GM18868 (cell line): ENCODE measurements around the gene DGKB.

Experiments
- ATAC-seq: cut with Tn5 transposase; IDR thresholded peaks from one replicate; pipeline ENCODE4 v1.9.1; 2021; ENCODE audit warnings: mild to moderate bottlenecking, moderate library complexity; ENCODE audit not compliant: unreplicated experiment

Gene DGKB

GRCh38 chr7:14861456-14861855 is 41.1 kb downstream of the DGKB start:
- no peak for ATAC-seq

- ATAC-seq, result peak; percentile 64
Measured at GRCh38 chr7:14859267-14859666, 43.3 kb downstream of the DGKB start.

DNA sequence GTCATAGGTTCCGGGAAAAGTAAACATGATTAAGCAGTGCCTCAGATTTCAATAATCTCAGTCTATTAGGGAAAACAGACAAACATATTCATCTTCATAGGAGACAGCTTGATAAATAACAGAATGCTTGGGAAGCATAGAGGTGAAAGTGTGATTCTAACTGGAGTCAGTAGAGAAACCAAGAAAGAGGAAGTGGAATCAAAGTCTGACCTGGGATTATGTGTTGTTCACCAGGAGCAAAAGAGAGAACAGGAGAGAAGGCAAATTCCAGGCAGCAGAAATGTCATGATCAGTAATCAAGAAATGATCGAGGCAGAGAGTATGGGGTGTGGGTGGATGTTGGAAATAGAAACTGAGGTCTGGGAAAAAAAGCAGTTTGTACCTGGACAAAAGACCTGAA is 43.7 kb downstream of the DGKB start:
- peak; percentile 39 for ATAC-seq

DNA sequence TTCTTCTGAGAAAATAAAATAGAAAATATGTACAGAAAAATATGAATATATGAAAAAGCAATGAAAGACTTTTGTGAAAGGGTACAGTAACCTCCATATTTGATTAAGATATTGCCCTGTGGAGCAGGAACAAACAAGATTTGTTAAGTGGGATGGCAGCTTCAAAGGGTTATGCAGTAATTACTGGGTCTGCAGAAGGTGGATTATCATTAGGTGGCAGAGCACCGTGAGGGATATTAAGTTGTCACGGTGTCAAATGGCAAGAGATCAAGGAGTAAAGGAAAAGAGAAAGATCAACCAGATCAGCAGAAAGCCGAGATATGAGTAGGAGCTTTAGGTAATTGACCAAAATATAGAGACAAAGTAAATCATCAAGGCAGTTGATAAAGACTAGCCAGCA is 44.1 kb downstream of the DGKB start:
- ATAC-seq, result no peak

DNA sequence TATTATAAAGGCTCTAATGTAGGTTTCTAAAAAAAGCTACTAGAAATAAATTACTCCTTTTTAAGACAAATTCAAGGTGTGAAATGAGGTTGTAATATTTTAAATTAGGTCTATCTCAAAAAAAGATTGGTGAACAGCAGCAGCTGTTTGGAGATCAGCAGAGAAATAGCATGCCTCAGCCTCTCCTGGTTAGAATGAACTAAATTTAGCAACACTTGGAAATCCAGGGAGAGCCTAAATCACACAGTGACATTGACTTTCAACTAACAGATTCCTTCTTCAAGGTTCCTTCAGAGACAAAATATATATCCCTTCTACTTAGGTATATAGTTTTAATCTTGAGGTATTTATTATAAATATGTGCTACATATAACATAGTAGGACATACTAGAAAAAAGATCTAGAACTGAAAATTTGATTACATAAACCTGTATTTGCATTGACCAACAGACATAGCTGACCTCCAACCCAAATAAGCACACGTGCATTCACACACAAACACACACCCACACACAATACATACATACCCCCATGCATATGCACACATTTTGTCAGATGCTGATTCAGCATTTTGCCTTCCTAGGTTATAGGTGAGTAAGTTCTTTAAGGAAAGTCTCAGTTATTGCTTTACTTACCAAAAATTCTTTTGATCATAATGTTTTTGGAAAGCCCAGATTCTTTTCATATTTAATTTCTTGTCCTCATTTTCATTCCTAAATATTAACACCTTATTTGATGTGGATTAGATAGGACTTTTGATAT is 47.3 kb downstream of the DGKB start:
- ATAC-seq, result no peak

DNA sequence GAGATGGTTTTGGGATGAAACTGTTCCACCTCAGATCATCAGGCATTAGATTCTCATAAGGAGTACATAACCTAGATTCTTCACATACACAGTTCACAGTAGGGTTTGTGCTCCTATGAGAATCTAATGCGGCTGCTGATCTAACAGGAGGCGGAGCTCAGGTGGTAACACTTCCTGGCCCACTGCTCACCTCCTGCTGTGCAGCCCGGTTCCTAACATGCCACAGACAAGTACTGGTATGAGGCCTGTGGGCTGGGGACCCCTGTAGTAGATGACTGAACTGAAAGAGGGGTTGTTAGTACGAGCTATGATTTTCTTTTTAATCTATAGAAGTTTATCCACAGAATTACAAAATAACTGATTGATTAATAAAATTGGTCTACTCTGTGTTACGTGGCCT is 48.1 kb downstream of the DGKB start:
- ATAC-seq, result no peak

DNA sequence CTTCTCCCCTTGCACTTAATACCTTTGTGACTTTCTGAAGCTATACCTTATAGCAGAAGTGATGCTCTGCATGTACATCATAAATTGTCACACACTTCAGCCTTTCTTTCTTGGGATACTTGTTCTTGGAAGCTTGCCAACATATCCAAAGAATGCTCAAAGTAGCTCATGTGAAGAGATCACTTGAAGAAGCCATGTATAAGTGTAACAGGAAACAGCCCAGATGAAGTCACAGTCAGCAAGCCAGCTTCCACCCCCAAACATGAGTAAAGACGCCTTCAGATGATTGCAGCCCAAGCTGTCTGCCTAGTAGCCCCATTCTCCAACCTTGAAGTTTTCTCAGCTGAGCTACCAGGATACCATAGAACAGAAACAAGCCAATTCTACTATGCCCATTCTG is 50.9 kb downstream of the DGKB start:
- ATAC-seq, result no peak

GRCh38 chr7:14850039-14850438 is 52.5 kb downstream of the DGKB start:
- no peak for ATAC-seq

DNA sequence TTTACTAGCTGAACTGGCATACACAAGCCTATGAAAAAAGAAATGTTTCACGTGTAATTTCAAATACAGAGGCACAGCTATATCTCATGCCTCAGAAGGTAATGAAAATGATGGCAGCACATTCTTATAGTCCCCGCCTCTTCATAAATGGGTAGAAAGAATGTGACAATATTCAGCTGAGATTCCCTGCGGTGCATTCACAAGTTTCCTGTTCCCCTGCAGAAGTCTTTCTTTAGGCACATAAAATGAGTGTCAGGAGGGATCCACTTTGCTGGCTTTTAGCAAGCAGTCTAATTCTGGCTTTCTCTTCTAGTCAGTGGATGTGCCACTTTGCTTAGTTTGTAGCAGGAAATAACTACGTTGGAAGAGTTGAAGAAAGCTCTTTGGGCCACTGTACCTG is 56.1 kb downstream of the DGKB start:
- no peak for ATAC-seq

DNA sequence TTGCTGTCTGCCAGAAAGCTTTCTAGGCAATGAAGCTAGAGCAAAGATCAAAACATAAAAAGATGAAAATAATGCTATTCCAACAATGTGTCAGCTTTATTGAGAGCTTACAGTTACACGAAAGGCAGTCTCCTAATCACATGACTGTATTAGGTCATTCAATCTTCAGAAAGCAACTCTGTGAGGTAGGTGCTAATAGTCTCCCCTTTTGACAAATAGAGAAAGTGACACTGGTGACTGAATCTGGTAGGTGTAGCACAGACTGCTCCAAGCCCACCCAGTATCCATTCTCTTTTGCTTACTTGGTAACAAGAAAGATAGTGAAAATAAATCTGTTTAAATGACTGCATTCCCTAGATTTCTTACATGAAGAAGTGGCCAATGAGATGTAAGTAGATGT is 58.8 kb downstream of the DGKB start:
- ATAC-seq, result no peak

- ATAC-seq, result no peak
Measured at GRCh38 chr7:14842523-14842922, 60.0 kb downstream of the DGKB start.

- no peak for ATAC-seq
Measured at GRCh38 chr7:14841869-14842268, 60.7 kb downstream of the DGKB start.

DNA sequence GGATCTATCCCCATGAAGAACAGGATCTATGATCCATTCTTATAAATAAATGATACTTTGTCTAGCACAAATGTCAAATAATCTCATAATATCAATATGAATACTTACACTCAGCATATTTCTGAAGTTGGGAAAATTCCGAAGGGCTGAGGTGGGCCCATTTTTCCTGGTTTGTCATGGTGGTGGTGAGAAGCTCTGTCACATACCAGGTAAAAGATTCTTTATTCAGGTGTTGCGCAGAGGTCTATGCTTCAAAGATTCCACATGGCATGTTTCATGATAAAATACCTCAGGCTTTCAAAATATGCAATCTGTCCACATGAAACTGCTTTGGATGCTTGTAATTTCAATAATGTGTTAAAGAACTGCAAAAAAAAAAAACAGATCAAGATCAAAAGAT is 61.5 kb downstream of the DGKB start:
- no peak for ATAC-seq

DNA sequence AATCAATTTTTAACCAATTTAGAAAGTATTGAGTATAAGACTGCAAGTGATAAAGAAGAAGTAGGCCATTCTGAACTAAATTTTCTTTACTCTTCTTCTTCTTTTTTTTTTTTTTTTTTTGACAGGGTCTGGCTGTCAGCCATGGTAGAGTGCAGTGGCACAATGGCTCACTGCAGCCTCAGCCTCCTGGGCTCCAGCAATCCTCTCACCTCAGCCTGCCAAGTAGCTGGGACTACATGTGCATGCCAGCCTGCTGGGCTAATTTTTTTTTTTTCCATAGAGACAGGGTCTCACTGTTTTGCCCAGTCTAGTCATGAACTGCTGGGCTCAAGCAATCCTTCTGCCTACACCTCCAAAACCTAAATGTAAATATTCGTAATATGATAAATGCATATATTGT is 63.2 kb downstream of the DGKB start:
- ATAC-seq, result no peak

- no peak for ATAC-seq
Measured at GRCh38 chr7:14837216-14837615, 65.3 kb downstream of the DGKB start.

GRCh38 chr7:14836571-14837189 is 65.9 kb downstream of the DGKB start:
- ATAC-seq, result no peak

DNA sequence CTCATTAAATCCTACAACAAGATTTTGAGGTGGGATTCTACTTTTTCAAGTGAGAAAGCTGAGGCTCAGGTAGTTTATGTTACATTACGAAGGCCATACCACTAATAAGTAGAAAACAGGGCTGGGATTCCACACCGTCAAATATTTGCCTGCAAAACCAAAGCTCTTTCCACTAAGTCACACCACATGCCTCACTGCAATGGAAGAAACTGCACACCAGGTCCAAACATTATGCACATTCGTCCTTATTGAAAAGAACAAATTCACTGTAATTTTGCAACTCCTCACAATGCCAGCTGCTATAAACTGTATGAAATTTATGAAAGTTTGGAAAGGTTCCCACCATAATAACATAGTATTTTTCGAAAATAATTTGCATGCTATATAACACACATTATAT is 66.5 kb downstream of the DGKB start:
- no peak for ATAC-seq

- no peak for ATAC-seq
Measured at GRCh38 chr7:14835384-14835783, 67.2 kb downstream of the DGKB start.

- ATAC-seq, result no peak
Measured at GRCh38 chr7:14834883-14835282, 67.7 kb downstream of the DGKB start.

DNA sequence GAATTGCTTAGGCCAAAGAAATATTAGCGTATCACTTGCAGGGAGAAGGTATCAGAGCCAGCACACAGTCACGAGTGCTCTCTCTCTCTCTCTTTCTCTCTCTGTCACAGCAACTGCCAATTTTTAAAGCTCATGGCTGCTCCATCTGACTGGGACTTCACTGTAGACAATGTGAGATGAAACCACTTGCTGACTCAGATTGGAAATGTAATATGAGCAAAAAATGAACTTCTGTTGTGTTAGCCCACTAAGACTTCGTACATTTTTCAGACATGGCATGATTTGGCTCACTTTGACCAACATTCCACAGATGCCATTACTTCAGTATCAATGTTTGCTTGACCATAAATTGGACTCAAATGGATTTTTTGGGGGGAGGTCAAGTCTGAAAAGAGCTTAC is 68.1 kb downstream of the DGKB start:
- ATAC-seq, result peak; percentile 72

DNA sequence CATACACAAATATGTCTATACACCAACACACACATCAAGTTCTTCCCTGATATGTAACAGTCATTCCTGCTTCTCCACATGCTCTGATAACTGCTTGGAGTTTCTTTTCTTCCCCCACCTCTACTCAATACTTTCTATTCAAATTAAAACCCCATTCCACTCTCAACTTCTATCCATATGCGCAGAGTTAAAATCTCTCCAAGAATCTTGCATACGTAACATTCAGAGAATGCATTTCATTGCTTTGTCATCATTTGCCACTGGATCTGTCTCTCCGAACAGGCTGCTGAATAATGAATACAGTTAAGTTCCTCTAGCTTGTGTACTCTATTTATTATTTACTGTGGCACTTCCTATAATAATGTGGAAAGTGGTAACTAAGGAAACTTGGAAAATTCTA is 68.8 kb downstream of the DGKB start:
- ATAC-seq, result no peak

DNA sequence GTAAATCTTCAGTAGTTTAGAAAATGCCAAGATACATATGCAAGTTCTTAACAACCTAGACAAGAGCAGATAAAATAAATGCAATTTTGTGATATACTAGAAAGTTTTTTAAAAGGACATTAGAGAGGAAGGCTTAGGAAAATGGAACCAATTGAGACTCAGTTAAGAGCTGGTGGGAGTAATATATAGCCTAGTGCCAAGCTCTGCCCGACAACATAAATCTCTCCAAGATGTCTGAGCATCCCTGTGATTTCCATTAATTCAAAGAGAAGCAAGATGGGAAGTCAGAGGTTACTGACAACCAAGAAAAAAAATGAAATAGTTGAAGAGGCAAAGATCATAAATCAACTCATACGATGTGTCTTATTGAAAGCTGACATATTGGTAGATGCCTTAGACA is 74.5 kb downstream of the DGKB start:
- ATAC-seq, result no peak

DNA sequence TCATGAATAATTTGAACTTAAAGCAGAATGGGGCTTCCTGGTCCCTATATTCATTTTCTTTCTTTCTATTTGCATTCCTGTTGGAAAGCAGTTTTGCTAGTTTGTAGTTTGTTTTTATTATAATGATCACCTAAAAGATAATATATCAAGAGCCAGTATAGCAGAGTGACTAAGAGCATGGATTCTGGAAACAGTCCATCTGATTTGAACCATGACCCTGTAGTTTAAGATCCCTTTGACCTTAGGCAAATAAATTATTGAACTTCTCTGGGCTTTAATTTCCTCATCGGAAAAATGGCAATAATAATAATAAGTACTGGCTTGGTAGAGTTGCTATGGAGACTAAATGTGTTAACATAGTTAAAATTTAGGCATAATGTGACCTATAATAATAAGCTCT is 76.1 kb downstream of the DGKB start:
- ATAC-seq, result no peak
